Sigmoid colon (tissue), 7 donors: ENCODE results near the gene PIP5K1C. TPM values are rescaled to one million over a fixed set of nuclear protein-coding genes. Genes with fewer than 3 reads are reported as not detected.
A peak's percentile ranks its signal among the peaks of the same experiment; 100 is the strongest.

Experiments used
- DNase-seq: peaks from one replicate; pipeline ENCODE4 v3.0.0-alpha.2; 2019
- H3K27ac ChIP-seq, 4 donors: fragments of 200-600 bp; sonication (generic); one replicate each; pipeline ENCODE4 v1.5.1; 2016 to 2019; ENCODE audit warnings: mild to moderate bottlenecking in 1 of 4
- H3K27me3 ChIP-seq, 3 donors: fragments of 200-600 bp; sonication (generic); one replicate each; pipeline ENCODE4 v1.5.1; 2019; ENCODE audit warnings: mild to moderate bottlenecking in 1 of 3
- H3K36me3 ChIP-seq, 4 donors: fragments of 200-600 bp; sonication (generic); one replicate each; pipeline ENCODE4 v1.5.1; 2016 to 2019
- H3K4me1 ChIP-seq, 4 donors: fragments of 200-600 bp; sonication (generic); one replicate each; pipeline ENCODE4 v1.5.1; 2017 to 2019
- H3K4me3 ChIP-seq, 4 donors: fragments of 200-600 bp; sonication (generic); one replicate each; pipeline ENCODE4 v1.5.1; 2017 to 2019; ENCODE audit warnings: mild to moderate bottlenecking in 2 of 4, moderate library complexity in 1 of 4
- H3K9me3 ChIP-seq, 4 donors: fragments of 200-600 bp in 3 of 4; sonication (generic) in 3 of 4; one replicate each; pipeline versions ENCODE4 v1.5.1 to v1.6.1; 2013 to 2019
- EP300 ChIP-seq, 4 donors: sonication (generic); formaldehyde crosslinking; IDR thresholded peaks; one replicate each; pipeline ENCODE4 v1.6.1; 2017; ENCODE audit warnings: antibody characterized with exemption in 4 of 4
- POLR2A ChIP-seq, 2 donors: fragments of 450-650 bp; IDR thresholded peaks; one replicate each; pipeline ENCODE4 v1.6.1; 2016; ENCODE audit warnings: antibody characterized with exemption in 2 of 2, mild to moderate bottlenecking in 2 of 2, moderate library complexity in 2 of 2
- POLR2AphosphoS5 ChIP-seq, 4 donors: sonication (generic); formaldehyde crosslinking; IDR thresholded peaks; one replicate each; pipeline ENCODE4 v1.6.1; 2017; ENCODE audit warnings: antibody characterized with exemption in 4 of 4
- WGBS, 2 donors: extraction: QIAGEN DNeasy Blood & Tissue Kit; methylation state at CpG; one replicate each; pipeline ENCODE4 v1.1.7; 2013; 5-methylcytosine and 5-hydroxymethylcytosine counted together
- intact Hi-C: fragments of 100-400 bp; cut with DNase I; formaldehyde crosslinking; loops from one replicate; pipeline ENCODE4 v1.15.1; 2023
- polyA plus RNA-seq, 3 donors: library from polyadenylated mRNA; stranded (reverse); fragments of 200-250 nt; gene quantifications; one replicate each; pipeline ENCODE4 v1.2.3, GENCODE V29; 2013
- total RNA-seq, 4 donors: library from RNA; depleted of rRNA; stranded (reverse); fragments of >200 nt; gene quantifications; one replicate each; pipeline ENCODE4 v1.1.0, GENCODE V29; 2016
- TF ChIP-seq, protein P1 (sequence below), 4 experiments: fragments of 450-650 bp in 3 of 4; fragments of 200-600 bp in 1 of 4; IDR thresholded peaks; one replicate each; pipeline ENCODE4 v1.5.1; 2016 to 2019; ENCODE audit warnings: antibody characterized with exemption in 4 of 4, mild to moderate bottlenecking in 3 of 4, moderate library complexity in 2 of 4
- donor health status: healthy with polysubstance abuse.
- donor health status: Bipolar disorder and iron deficiency.
- donor health status: healthy.

PIP5K1C gene
- total and polyA plus RNA-seq, 7 donors, result 7.8 to 68.7 (median 27.8) TPM

- no peaks in the 10 kb centered on the region for H3K9me3 ChIP-seq
- H3K36me3 ChIP-seq, result peaks cover 29 to 77% (median 46%) of the 10 kb centered on the region in 4 donors
- H3K4me3 ChIP-seq, result no peak overlapping the region
- no peaks in the 10 kb centered on the region for H3K4me1 ChIP-seq
- TF ChIP-seq EP300 (IDR thresholded peaks at IDR 0.05) (no peak), POLR2A (IDR thresholded peaks at IDR 0.05) (no peak), POLR2AphosphoS5 (IDR thresholded peaks at IDR 0.05) (no peak)
- TF ChIP-seq, protein P1, sequence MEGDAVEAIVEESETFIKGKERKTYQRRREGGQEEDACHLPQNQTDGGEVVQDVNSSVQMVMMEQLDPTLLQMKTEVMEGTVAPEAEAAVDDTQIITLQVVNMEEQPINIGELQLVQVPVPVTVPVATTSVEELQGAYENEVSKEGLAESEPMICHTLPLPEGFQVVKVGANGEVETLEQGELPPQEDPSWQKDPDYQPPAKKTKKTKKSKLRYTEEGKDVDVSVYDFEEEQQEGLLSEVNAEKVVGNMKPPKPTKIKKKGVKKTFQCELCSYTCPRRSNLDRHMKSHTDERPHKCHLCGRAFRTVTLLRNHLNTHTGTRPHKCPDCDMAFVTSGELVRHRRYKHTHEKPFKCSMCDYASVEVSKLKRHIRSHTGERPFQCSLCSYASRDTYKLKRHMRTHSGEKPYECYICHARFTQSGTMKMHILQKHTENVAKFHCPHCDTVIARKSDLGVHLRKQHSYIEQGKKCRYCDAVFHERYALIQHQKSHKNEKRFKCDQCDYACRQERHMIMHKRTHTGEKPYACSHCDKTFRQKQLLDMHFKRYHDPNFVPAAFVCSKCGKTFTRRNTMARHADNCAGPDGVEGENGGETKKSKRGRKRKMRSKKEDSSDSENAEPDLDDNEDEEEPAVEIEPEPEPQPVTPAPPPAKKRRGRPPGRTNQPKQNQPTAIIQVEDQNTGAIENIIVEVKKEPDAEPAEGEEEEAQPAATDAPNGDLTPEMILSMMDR (IDR thresholded peaks at IDR 0.05), result no peak
- 94 to 95% methylated on average over 19 of the region's 19 CpGs for WGBS, 2 donors
- DNase-seq, result no peak
- H3K27me3 ChIP-seq, result no peaks in the 10 kb centered on the region
- no peak overlapping the region for H3K27ac ChIP-seq
- intact Hi-C loops, result no loop called here
Measured at GRCh38 chr19:3634496-3635045, 65.7 kb downstream of the PIP5K1C start.

DNA sequence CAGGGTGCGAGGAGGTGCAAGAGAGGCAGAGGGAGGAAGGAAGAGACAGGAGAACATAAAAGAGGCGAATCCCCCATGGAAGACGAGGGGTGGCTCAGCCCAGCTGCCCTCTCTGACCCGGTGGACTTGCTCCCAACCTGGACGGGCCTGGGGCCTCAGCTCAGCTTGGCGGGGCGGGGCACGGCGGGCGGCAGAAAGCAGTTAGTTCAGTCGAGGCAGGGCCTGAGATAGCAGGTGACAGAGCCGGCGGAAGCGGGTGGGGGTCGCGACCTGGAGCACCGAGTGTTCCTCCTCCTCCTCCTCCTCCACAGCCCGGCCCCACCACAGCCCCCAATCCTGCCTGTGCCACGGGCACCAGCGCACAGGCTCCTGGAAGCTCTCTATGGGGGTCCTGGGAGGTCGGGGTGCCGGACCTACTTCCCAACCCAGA is 66.7 kb downstream of the PIP5K1C start:
- intact Hi-C loops, result no loop called here
- Histone ChIP-seq H3K4me3 (no peak overlapping the region), H3K4me1 (no peaks in the 10 kb centered on the region), H3K27ac (peak overlapping the region in 1 of 4 donors; percentile 49), H3K36me3 (peaks cover 26 to 67% (median 37%) of the 10 kb centered on the region in 4 donors), H3K9me3 (no peaks in the 10 kb centered on the region), H3K27me3 (no peaks in the 10 kb centered on the region)
- no peak for DNase-seq
- 90% methylated on average over 22 of the region's 22 CpGs for WGBS, 2 donors
- TF ChIP-seq POLR2A (IDR thresholded peaks at IDR 0.05), result no peak
- no peak for TF ChIP-seq POLR2AphosphoS5 (IDR thresholded peaks at IDR 0.05)
- TF ChIP-seq, protein P1 (IDR thresholded peaks at IDR 0.05), result no peak
- no peak for TF ChIP-seq EP300 (IDR thresholded peaks at IDR 0.05)

- no peak for TF ChIP-seq POLR2AphosphoS5 (IDR thresholded peaks at IDR 0.05)
- no peak for TF ChIP-seq POLR2A (IDR thresholded peaks at IDR 0.05)
- TF ChIP-seq, protein P1 (IDR thresholded peaks at IDR 0.05), result no peak
- no peaks in the 10 kb centered on the region for H3K27me3 ChIP-seq
- 92% methylated on average over 50 of the region's 50 CpGs for WGBS, 2 donors
- H3K36me3 ChIP-seq, result peaks cover 20 to 61% (median 30%) of the 10 kb centered on the region in 4 donors
- peak overlapping the region in 1 of 4 donors; percentile 49 for H3K27ac ChIP-seq
- H3K9me3 ChIP-seq, result no peaks in the 10 kb centered on the region
- no peak for DNase-seq
- H3K4me1 ChIP-seq, result no peaks in the 10 kb centered on the region
- no peak overlapping the region for H3K4me3 ChIP-seq
- intact Hi-C loops, result no loop called here
Measured at GRCh38 chr19:3632739-3633558, 67.3 kb downstream of the PIP5K1C start.

DNA sequence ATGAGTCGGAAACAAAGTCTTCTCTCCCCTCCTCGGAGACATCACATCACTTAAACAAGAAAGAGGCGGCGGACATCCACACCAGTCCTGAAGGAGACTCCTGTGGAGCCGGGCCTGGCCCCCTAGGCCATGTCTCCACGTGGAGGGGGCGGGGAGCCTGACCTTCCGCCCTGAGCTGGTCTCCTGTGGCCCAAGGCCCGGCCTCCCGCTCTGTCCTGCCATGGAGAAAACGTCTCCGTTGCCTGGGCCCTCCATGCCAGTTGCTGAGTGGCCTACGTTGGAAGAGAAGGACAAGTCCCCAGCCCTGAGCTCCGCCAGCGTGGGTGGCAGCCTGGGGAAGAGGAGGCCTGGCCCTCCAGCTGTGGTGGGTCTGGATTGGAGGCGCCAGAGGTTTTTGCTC is 68.2 kb downstream of the PIP5K1C start:
- DNase-seq, result no peak
- no peaks in the 10 kb centered on the region for H3K27me3 ChIP-seq
- 90 to 91% methylated on average over 16 of the region's 16 CpGs for WGBS, 2 donors
- no peak for TF ChIP-seq POLR2A (IDR thresholded peaks at IDR 0.05)
- no peak for TF ChIP-seq POLR2AphosphoS5 (IDR thresholded peaks at IDR 0.05)
- TF ChIP-seq, protein P1 (IDR thresholded peaks at IDR 0.05), result no peak
- TF ChIP-seq EP300 (IDR thresholded peaks at IDR 0.05), result no peak
- peaks cover 0 to 5% (median 2%) of the 10 kb centered on the region in 4 donors for H3K4me1 ChIP-seq
- peak overlapping the region in 1 of 4 donors; percentile 49 for H3K27ac ChIP-seq
- no peaks in the 10 kb centered on the region for H3K9me3 ChIP-seq
- intact Hi-C loops, result no loop called here
- peaks cover 11 to 52% (median 22%) of the 10 kb centered on the region in 4 donors for H3K36me3 ChIP-seq
- H3K4me3 ChIP-seq, result no peak overlapping the region
